ENCODE measurements around the gene OR1I1.
A peak's percentile ranks its signal among the peaks of the same experiment; 100 is the strongest.

The OR1I1 gene

GRCh38 chr19:15118789-15119494 lies 36.9 kb downstream of the OR1I1 start:
- DNase-seq (ENCODE audit: low read depth), result no peak

GRCh38 chr19:15120135-15121026 lies 38.4 kb downstream of the OR1I1 start:
- no peak for DNase-seq (ENCODE audit: low read depth)

GRCh38 chr19:15122331-15123030 lies 40.5 kb downstream of the OR1I1 start:
- no peak for DNase-seq (ENCODE audit: low read depth)

GRCh38 chr19:15123031-15123890 lies 41.2 kb downstream of the OR1I1 start:
- no peak for DNase-seq (ENCODE audit: low read depth)

GRCh38 chr19:15123900-15124299 lies 41.9 kb downstream of the OR1I1 start:
- no peak for DNase-seq (ENCODE audit: low read depth)

- no peak for DNase-seq (ENCODE audit: low read depth)
Measured at GRCh38 chr19:15124572-15125231, 42.7 kb downstream of the OR1I1 start.

GRCh38 chr19:15125232-15126067 lies 43.4 kb downstream of the OR1I1 start:
- DNase-seq (ENCODE audit: low read depth), result peak; percentile 94

- DNase-seq (ENCODE audit: low read depth), result no peak
Measured at GRCh38 chr19:15126131-15126910, 44.3 kb downstream of the OR1I1 start.

- no peak for DNase-seq (ENCODE audit: low read depth)
Measured at GRCh38 chr19:15128162-15128770, 46.3 kb downstream of the OR1I1 start.

GRCh38 chr19:15129856-15130585 lies 48.0 kb downstream of the OR1I1 start:
- DNase-seq (ENCODE audit: low read depth), result no peak

- no peak for DNase-seq (ENCODE audit: low read depth)
Measured at GRCh38 chr19:15136234-15136954, 54.4 kb downstream of the OR1I1 start.

- no peak for DNase-seq (ENCODE audit: low read depth)
Measured at GRCh38 chr19:15137777-15138176, 55.8 kb downstream of the OR1I1 start.

GRCh38 chr19:15138427-15138826 lies 56.4 kb downstream of the OR1I1 start:
- no peak for DNase-seq (ENCODE audit: low read depth)

GRCh38 chr19:15141143-15141542 lies 59.1 kb downstream of the OR1I1 start:
- no peak for DNase-seq (ENCODE audit: low read depth)

- no peak for DNase-seq (ENCODE audit: low read depth)
Measured at GRCh38 chr19:15142313-15142712, 60.3 kb downstream of the OR1I1 start.
